CD1c-positive myeloid dendritic cell (primary cell): Measurements from ENCODE around the gene RDX.
"Not testable (repeated sequence)": the region's sequence is repeated elsewhere in the genome, so short reads cannot be mapped to it uniquely, and the experiment has no call there.

Source experiments
- DNase-seq: peaks from one replicate; pipeline ENCODE4 v3.0.0-alpha.2; 2016; ENCODE audit errors: extremely low spot score

RDX gene

GRCh38 chr11:110305169-110306018 is 9.0 kb upstream of the RDX start:
- no peak for DNase-seq

- DNase-seq, result no peak
Observed at GRCh38 chr11:110303414-110303826, 7.0 kb upstream of the RDX start.

GRCh38 chr11:110301577-110301976 is 5.2 kb upstream of the RDX start:
- DNase-seq, result no peak

GRCh38 chr11:110301032-110301431 is 4.6 kb upstream of the RDX start:
- no peak for DNase-seq

GRCh38 chr11:110299006-110299785 is 2.8 kb upstream of the RDX start:
- DNase-seq, result no peak

GRCh38 chr11:110298301-110298765 is 1.9 kb upstream of the RDX start:
- no peak for DNase-seq

GRCh38 chr11:110297726-110298300 is 1.4 kb upstream of the RDX start:
- DNase-seq, result peak; percentile 8

- peak; percentile 6 for DNase-seq
Observed at GRCh38 chr11:110297076-110297725, 787 bp upstream of the RDX start.

GRCh38 chr11:110295531-110296225 is 736 bp downstream of the RDX start:
- DNase-seq, result peak; percentile 63

GRCh38 chr11:110295086-110295485 is 1.3 kb downstream of the RDX start:
- no peak for DNase-seq

GRCh38 chr11:110294509-110294908 is 1.9 kb downstream of the RDX start:
- no peak for DNase-seq

GRCh38 chr11:110293389-110293788 is 3.0 kb downstream of the RDX start:
- peak; percentile 43 for DNase-seq

- not testable (repeated sequence) for DNase-seq
Observed at GRCh38 chr11:110292146-110292545, 4.3 kb downstream of the RDX start.

- no peak for DNase-seq
Observed at GRCh38 chr11:110290591-110291334, 5.7 kb downstream of the RDX start.

- DNase-seq, result no peak
Observed at GRCh38 chr11:110289472-110289871, 6.9 kb downstream of the RDX start.

GRCh38 chr11:110287537-110287936 is 8.9 kb downstream of the RDX start:
- DNase-seq, result no peak

GRCh38 chr11:110286298-110287040 is 9.9 kb downstream of the RDX start:
- no peak for DNase-seq

GRCh38 chr11:110283862-110284261 is 12.6 kb downstream of the RDX start:
- DNase-seq, result no peak

- DNase-seq, result not testable (repeated sequence)
Observed at GRCh38 chr11:110280595-110280994, 15.8 kb downstream of the RDX start.

GRCh38 chr11:110279881-110280280 is 16.5 kb downstream of the RDX start:
- no peak for DNase-seq
